GM23338 (cell line): ENCODE measurements around the gene CEP131. TPM values are rescaled to one million over a fixed set of nuclear protein-coding genes. Genes with fewer than 3 reads are reported as not detected.

Source experiments
- ATAC-seq: fragments of 200-7000 bp; cut with Tn5 transposase; 3 replicates; pipeline ENCODE4 v1.9.1; 2020
- DNase-seq: peaks from one replicate; pipeline ENCODE4 v3.0.0-alpha.2; 2015; ENCODE audit warnings: low spot score
- H2AFZ ChIP-seq: fragments of 200-600 bp; sonication (generic); 2 replicates; pipeline ENCODE4 v1.8.0; 2016; ENCODE audit warnings: antibody characterized with exemption, mild to moderate bottlenecking, moderate library complexity
- H3F3A ChIP-seq: fragments of 200-600 bp; sonication (generic); replicated peaks from 2 replicates; pipeline ENCODE4 v1.8.0; 2017; ENCODE audit warnings: antibody characterized with exemption, mixed run types, low read depth
- H3K27ac ChIP-seq: fragments of 200-600 bp; sonication (generic); 2 replicates; pipeline ENCODE4 v1.6.1; 2016; ENCODE audit warnings: low read depth
- H3K27me3 ChIP-seq: fragments of 200-600 bp; sonication (generic); 2 replicates; pipeline ENCODE4 v1.8.0; 2016; ENCODE audit warnings: mild to moderate bottlenecking, mixed run types, moderate library complexity; ENCODE audit not compliant: insufficient read depth
- H3K36me3 ChIP-seq: fragments of 200-600 bp; sonication (generic); 2 replicates; pipeline ENCODE4 v1.8.0; 2016; ENCODE audit warnings: mild to moderate bottlenecking; ENCODE audit not compliant: insufficient read depth
- H3K4me1 ChIP-seq: fragments of 200-600 bp; sonication (generic); 2 replicates; pipeline ENCODE4 v1.8.0; 2016; ENCODE audit warnings: mild to moderate bottlenecking, moderate library complexity; ENCODE audit not compliant: insufficient read depth
- H3K4me2 ChIP-seq: fragments of 200-600 bp; sonication (generic); 2 replicates; pipeline ENCODE4 v1.7.1; 2017; ENCODE audit warnings: mixed run types
- H3K4me3 ChIP-seq: fragments of 200-600 bp; sonication (generic); 2 replicates; pipeline ENCODE4 v1.6.1; 2016; ENCODE audit warnings: mixed run types
- H3K79me2 ChIP-seq: fragments of 200-600 bp; sonication (generic); replicated peaks from 2 replicates; pipeline ENCODE4 v1.8.0; 2017; ENCODE audit warnings: mild to moderate bottlenecking; ENCODE audit not compliant: insufficient read depth
- H3K9me2 ChIP-seq: fragments of 200-600 bp; sonication (generic); 2 replicates; pipeline ENCODE4 v1.8.0; 2017; ENCODE audit not compliant: insufficient read depth
- H4K20me1 ChIP-seq: fragments of 200-600 bp; sonication (generic); replicated peaks from 2 replicates; pipeline ENCODE4 v1.8.0; 2017; ENCODE audit warnings: mild to moderate bottlenecking; ENCODE audit not compliant: insufficient read depth
- H3K27ac Mint-ChIP-seq: 2 replicates; pipeline ENCODE4 v1.8.0; 2020; ENCODE audit warnings: inconsistent platforms, mild to moderate bottlenecking, moderate library complexity, mixed read lengths
- H3K27me3 Mint-ChIP-seq: 3 replicates; pipeline ENCODE4 v1.8.0; 2022; ENCODE audit warnings: low read depth, mild to moderate bottlenecking, moderate library complexity, mixed read lengths, inconsistent platforms; ENCODE audit not compliant: insufficient read depth, poor library complexity
- H3K36me3 Mint-ChIP-seq: 3 replicates; pipeline ENCODE4 v1.8.0; 2021; ENCODE audit warnings: low read depth, mild to moderate bottlenecking, inconsistent platforms, moderate library complexity, mixed read lengths
- H3K4me1 Mint-ChIP-seq: 3 replicates; pipeline ENCODE4 v1.8.0; 2020; ENCODE audit warnings: mild to moderate bottlenecking, inconsistent platforms, mixed read lengths
- H3K4me3 Mint-ChIP-seq: 3 replicates; pipeline ENCODE4 v1.8.0; 2021; ENCODE audit warnings: moderate library complexity, mild to moderate bottlenecking, inconsistent platforms, mixed read lengths
- H3K9me3 Mint-ChIP-seq: 3 replicates; pipeline ENCODE4 v1.8.0; 2020; ENCODE audit warnings: moderate library complexity, mild to moderate bottlenecking, inconsistent platforms, mixed read lengths
- CREB1 ChIP-seq: fragments of 250-450 bp; sonication (Bioruptor Pico); IDR thresholded peaks from 2 replicates; pipeline ENCODE4 v1.5.0; 2020; ENCODE audit warnings: low read depth, mild to moderate bottlenecking, moderate library complexity
- CTCF ChIP-seq, 2 experiments: fragments of 200-600 bp in 1 of 2; sonication (generic) in 1 of 2; conservative IDR thresholded peaks; 2 replicates each; pipeline versions ENCODE4 v1.5.1 to v1.6.1; 2016 to 2017; ENCODE audit warnings: antibody characterized with exemption in 2 of 2, low read depth in 2 of 2, mild to moderate bottlenecking in 2 of 2, moderate library complexity in 1 of 2
- ETS1 ChIP-seq: IDR thresholded peaks from 2 replicates; pipeline ENCODE4 v1.6.1; 2016; ENCODE audit warnings: antibody characterized with exemption
- EZH2 ChIP-seq: fragments of 200-600 bp; sonication (generic); IDR thresholded peaks from one replicate; pipeline ENCODE4 v1.8.0; 2017; ENCODE audit warnings: antibody characterized with exemption, mild to moderate bottlenecking, low read depth; ENCODE audit not compliant: unreplicated experiment
- EZH2phosphoT487 ChIP-seq: fragments of 200-600 bp; sonication (generic); IDR thresholded peaks from one replicate; pipeline ENCODE4 v1.8.1; 2018; ENCODE audit warnings: antibody characterized with exemption; ENCODE audit not compliant: unreplicated experiment
- JUNB ChIP-seq: IDR thresholded peaks from one replicate; pipeline ENCODE4 v1.6.1; 2016; ENCODE audit warnings: antibody characterized with exemption; ENCODE audit not compliant: unreplicated experiment
- NANOG ChIP-seq: IDR thresholded peaks from 2 replicates; pipeline ENCODE4 v1.6.1; 2016; ENCODE audit warnings: antibody characterized with exemption, borderline replicate concordance
- POLR2AphosphoS5 ChIP-seq: IDR thresholded peaks from 2 replicates; pipeline ENCODE4 v1.6.1; 2016; ENCODE audit warnings: antibody characterized with exemption, low read depth
- REST ChIP-seq: IDR thresholded peaks from one replicate; pipeline ENCODE4 v1.6.1; 2018; ENCODE audit warnings: antibody characterized with exemption; ENCODE audit not compliant: unreplicated experiment
- STAT1 ChIP-seq: IDR thresholded peaks from one replicate; pipeline ENCODE4 v1.6.1; 2016; ENCODE audit warnings: antibody characterized with exemption; ENCODE audit not compliant: unreplicated experiment
- ZNF114 ChIP-seq: fragments of 250-450 bp; sonication (Bioruptor Pico); IDR thresholded peaks from 2 replicates; pipeline ENCODE4 v1.5.0; 2020; ENCODE audit warnings: mild to moderate bottlenecking, moderate library complexity
- ZNF331 ChIP-seq: fragments of 250-450 bp; sonication (Bioruptor Pico); IDR thresholded peaks from 2 replicates; pipeline ENCODE4 v1.5.0; 2020; ENCODE audit warnings: low read depth, mild to moderate bottlenecking, moderate library complexity
- ZNF462 ChIP-seq: fragments of 250-450 bp; sonication (Bioruptor Pico); IDR thresholded peaks from 2 replicates; pipeline ENCODE4 v1.5.0; 2020; ENCODE audit warnings: mild to moderate bottlenecking, moderate library complexity
- polyA plus RNA-seq: library from polyadenylated mRNA; unstranded; fragments of >200 nt; fragmentation: Nextera tagmentation; extraction: Ambion mirVana; gene quantifications from 2 replicates; pipeline ENCODE4 v1.2.1, GENCODE V29; 2016
- total RNA-seq: library from RNA; depleted of rRNA; stranded (reverse); fragments of >200 nt; shearing (Covaris generic); gene quantifications from 2 replicates; pipeline ENCODE4 v1.2.3, GENCODE V29; 2014

The CEP131 gene
- total and polyA plus RNA-seq, 2 experiments from 2014 or later = 26.8 to 35.5 TPM

- Histone ChIP-seq H3K4me3 (no peak overlapping the region), H3K36me3 (no peaks in the 10 kb centered on the region), H3K4me1 (no peaks in the 10 kb centered on the region), H3K27ac (no peak overlapping the region), H3K9me2 (no peaks in the 10 kb centered on the region), H3K79me2 (peaks cover 12% of the 10 kb centered on the region), H3K4me2 (no peak overlapping the region), H4K20me1 (peaks cover 3% of the 10 kb centered on the region; the same call in 1 of the 2 replicates), H3K27me3 (no peaks in the 10 kb centered on the region), H2AFZ (no peak overlapping the region), H3F3A (no peaks in the 10 kb centered on the region; the same call in 1 of the 2 replicates)
- Mint-ChIP-seq H3K4me1 (no peaks in the 10 kb centered on the region), H3K27ac (no peak overlapping the region), H3K27me3 (peaks cover 7% of the 10 kb centered on the region), H3K4me3 (no peak overlapping the region), H3K9me3 (no peaks in the 10 kb centered on the region; the same call in 2 of the 3 replicates), H3K36me3 (no peaks in the 10 kb centered on the region; the same call in 2 of the 3 replicates)
- TF ChIP-seq EZH2 (no peak), STAT1 (no peak), JUNB (no peak), ZNF114 (CRISPR knock-in tag) (no peak), EZH2phosphoT487 (no peak), ZNF462 (CRISPR knock-in tag) (no peak), REST (no peak), ZNF331 (no peak), CTCF (conservative IDR thresholded peaks at IDR 0.05; ENCODE audit: low read depth in 2 of 2) (no peak), POLR2AphosphoS5 (no peak), NANOG (no peak), ETS1 (no peak), CREB1 (CRISPR knock-in tag) (no peak)
- no peak for ATAC-seq
- no peak for DNase-seq
Observed at GRCh38 chr17:81209141-81209540, 13.6 kb downstream of the CEP131 start.
